CD4-positive, alpha-beta T cell (primary cell): ENCODE data around the gene ITGB2. TPM values are rescaled to one million over a fixed set of nuclear protein-coding genes. Genes with fewer than 3 reads are reported as not detected.

ENCODE experiments used
- ATAC-seq: fragments of 200-7000 bp; cut with Tn5 transposase; one replicate; pipeline ENCODE4 v1.10.0; 2022; ENCODE audit warnings: mild to moderate bottlenecking; ENCODE audit not compliant: poor library complexity
- CTCF ChIA-PET: fragments of 350-600 bp; sonication (Branson Sonifier 250); formaldehyde crosslinking; loops from one replicate; lab custom pipeline; 2021; ENCODE audit warnings: antibody characterized with exemption, inconsistent platforms; lab: Charles Lee
- POLR2A ChIA-PET: fragments of 350-600 bp; sonication (Branson Sonifier 250); formaldehyde crosslinking; loops from one replicate; lab custom pipeline; 2021; ENCODE audit warnings: antibody characterized with exemption, inconsistent platforms; lab: Charles Lee
- DNase-seq, 14 experiments: peaks; one replicate each; pipeline ENCODE4 v3.0.0-alpha.2; 2013 to 2020; ENCODE audit warnings: mixed read lengths in 2 of 14
- H3K27ac ChIP-seq, 2 donors: one replicate each; pipeline versions ENCODE4 v1.5.1 to v1.7.0; 2013; ENCODE audit warnings: low read length in 2 of 2, low read depth in 1 of 2, mild to moderate bottlenecking in 1 of 2
- H3K27me3 ChIP-seq, 2 experiments: 1 replicate in 1 of 2; 2 replicates in 1 of 2; pipeline versions ENCODE4 v1.6.1 to v1.7.0; 2013; ENCODE audit warnings: low read length in 2 of 2, control low read depth in 1 of 2, mild to moderate bottlenecking in 1 of 2, moderate library complexity in 1 of 2; ENCODE audit not compliant: insufficient read depth in 2 of 2, control insufficient read depth in 1 of 2
- H3K36me3 ChIP-seq: one replicate; pipeline ENCODE4 v1.6.1; 2013; ENCODE audit warnings: low read length, control low read depth; ENCODE audit not compliant: insufficient read depth
- H3K4me1 ChIP-seq: one replicate; pipeline ENCODE4 v1.6.1; 2013; ENCODE audit warnings: low read length, control low read depth; ENCODE audit not compliant: insufficient read depth
- H3K4me3 ChIP-seq: one replicate; pipeline ENCODE4 v1.5.1; 2013; ENCODE audit warnings: mild to moderate bottlenecking, low read length, moderate library complexity
- H3K9me3 ChIP-seq, 2 experiments: 1 replicate in 1 of 2; 2 replicates in 1 of 2; pipeline versions ENCODE4 v1.6.1 to v1.7.0; 2013; ENCODE audit warnings: low read length in 2 of 2, mild to moderate bottlenecking in 2 of 2, control low read depth in 1 of 2, moderate library complexity in 1 of 2; ENCODE audit not compliant: control insufficient read depth in 1 of 2, insufficient read depth in 1 of 2
- H3K27ac Mint-ChIP-seq: one replicate; pipeline ENCODE4 v1.8.0; 2020; ENCODE audit warnings: mixed read lengths
- H3K27me3 Mint-ChIP-seq: one replicate; pipeline ENCODE4 v1.8.0; 2021; ENCODE audit warnings: mixed read lengths
- H3K36me3 Mint-ChIP-seq: one replicate; pipeline ENCODE4 v1.8.0; 2021; ENCODE audit warnings: low read depth, mixed read lengths
- H3K4me1 Mint-ChIP-seq: one replicate; pipeline ENCODE4 v1.8.0; 2021; ENCODE audit warnings: low read depth, mixed read lengths
- H3K4me3 Mint-ChIP-seq: one replicate; pipeline ENCODE4 v1.8.0; 2020; ENCODE audit warnings: mild to moderate bottlenecking, mixed read lengths
- H3K9me3 Mint-ChIP-seq: one replicate; pipeline ENCODE4 v1.8.0; 2020; ENCODE audit warnings: mixed read lengths
- intact Hi-C, 2 experiments: fragments of 100-400 bp; cut with DNase I in 1 of 2; cut with micrococcal nuclease in 1 of 2; formaldehyde crosslinking; loops; one replicate each; pipeline versions ENCODE4 v1.15.1 to v1.9.0; 2023 to 2025; cut with DNase I, micrococcal nuclease
- total RNA-seq, 174 experiments: library from RNA in 2 of 174; stranded (reverse) in 2 of 174; gene quantifications; one replicate each; pipeline ENCODE4 v1.2.3 and lab custom pipeline; 2021 to 2026
- TF ChIP-seq, protein P1 (sequence below): fragments of 200-600 bp; IDR thresholded peaks from one replicate; pipeline ENCODE4 v1.8.0; 2022; ENCODE audit warnings: antibody characterized with exemption, mild to moderate bottlenecking

ITGB2 gene
- total RNA-seq, 2 experiments from 2014 or later, result 283 to 284 TPM

DNA sequence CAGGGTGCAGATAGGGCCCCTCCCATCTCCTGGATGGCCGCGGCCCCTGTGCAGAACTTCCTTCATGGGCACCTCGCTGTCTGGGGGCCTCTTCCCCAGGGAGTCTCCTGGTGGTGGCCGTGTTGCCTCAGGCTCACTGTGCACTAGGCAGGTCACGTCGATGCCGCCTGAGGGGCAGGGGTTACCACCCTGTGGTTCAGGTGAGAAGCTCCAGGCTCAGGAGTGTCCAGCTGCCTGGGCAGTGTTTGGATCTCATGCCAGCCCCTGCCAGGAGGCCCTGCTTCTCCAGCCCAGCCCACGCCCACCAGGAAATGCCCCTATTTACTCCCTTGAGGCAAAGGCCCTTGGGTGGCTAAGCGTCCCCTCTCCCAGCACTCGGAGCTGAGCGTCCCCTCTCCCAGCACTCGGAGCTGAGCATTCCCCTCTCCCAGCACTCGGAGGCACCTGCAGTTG lies 2.1 kb downstream of the ITGB2 start:
- DNase-seq, result no peak
- Mint-ChIP-seq H3K27ac (peak overlapping the region; percentile 96), H3K4me1 (peaks cover 82% of the 10 kb centered on the region), H3K4me3 (peak overlapping the region; percentile 93), H3K9me3 (no peaks in the 10 kb centered on the region), H3K36me3 (peaks cover 47% of the 10 kb centered on the region), H3K27me3 (no peaks in the 10 kb centered on the region)
- CTCF ChIA-PET, result interaction anchor here (0.6 kb wide), 1 partner anchor 220 kb away, joined by 3 read pairs; no protein-coding TSS in a partner anchor
- Histone ChIP-seq H3K4me1 (peaks cover 70% of the 10 kb centered on the region), H3K9me3 (no peaks in the 10 kb centered on the region), H3K36me3 (peaks cover 18% of the 10 kb centered on the region), H3K27ac (peak overlapping the region; percentile 46 to 73), H3K4me3 (peak overlapping the region; percentile 80), H3K27me3 (no peaks in the 10 kb centered on the region)
- TF ChIP-seq, protein P1, sequence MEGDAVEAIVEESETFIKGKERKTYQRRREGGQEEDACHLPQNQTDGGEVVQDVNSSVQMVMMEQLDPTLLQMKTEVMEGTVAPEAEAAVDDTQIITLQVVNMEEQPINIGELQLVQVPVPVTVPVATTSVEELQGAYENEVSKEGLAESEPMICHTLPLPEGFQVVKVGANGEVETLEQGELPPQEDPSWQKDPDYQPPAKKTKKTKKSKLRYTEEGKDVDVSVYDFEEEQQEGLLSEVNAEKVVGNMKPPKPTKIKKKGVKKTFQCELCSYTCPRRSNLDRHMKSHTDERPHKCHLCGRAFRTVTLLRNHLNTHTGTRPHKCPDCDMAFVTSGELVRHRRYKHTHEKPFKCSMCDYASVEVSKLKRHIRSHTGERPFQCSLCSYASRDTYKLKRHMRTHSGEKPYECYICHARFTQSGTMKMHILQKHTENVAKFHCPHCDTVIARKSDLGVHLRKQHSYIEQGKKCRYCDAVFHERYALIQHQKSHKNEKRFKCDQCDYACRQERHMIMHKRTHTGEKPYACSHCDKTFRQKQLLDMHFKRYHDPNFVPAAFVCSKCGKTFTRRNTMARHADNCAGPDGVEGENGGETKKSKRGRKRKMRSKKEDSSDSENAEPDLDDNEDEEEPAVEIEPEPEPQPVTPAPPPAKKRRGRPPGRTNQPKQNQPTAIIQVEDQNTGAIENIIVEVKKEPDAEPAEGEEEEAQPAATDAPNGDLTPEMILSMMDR, result no peak
- no peak for ATAC-seq
- POLR2A ChIA-PET, result interaction anchor here (10.8 kb wide), 1 partner anchor 12 kb away, joined by 362 read pairs; no protein-coding TSS in a partner anchor
- intact Hi-C loops, result no loop called here

GRCh38 chr21:44918107-44918470 lies 2.6 kb downstream of the ITGB2 start:
- peak overlapping the region; percentile 96 for H3K27ac Mint-ChIP-seq
- no peak for DNase-seq

GRCh38 chr21:44917446-44918106 lies 3.1 kb downstream of the ITGB2 start:
- ChIA-PET CTCF (interaction anchor here (1.0 to 4.8 kb wide), 4 partner anchors 10 to 116 kb away, joined by 3 to 24 read pairs (median 8); no protein-coding TSS in a partner anchor), POLR2A (interaction anchor here (0.6 to 10.8 kb wide), 5 partner anchors 9 to 44 kb away, joined by 3 to 362 read pairs (median 4); partner anchors contain the start of genes PTTG1IP and SLX9)
- peak overlapping the region; percentile 93 for H3K4me3 Mint-ChIP-seq
- H3K27me3 Mint-ChIP-seq, result no peaks in the 10 kb centered on the region
- H3K27me3 ChIP-seq, result no peaks in the 10 kb centered on the region
- peaks cover 47% of the 10 kb centered on the region for H3K36me3 Mint-ChIP-seq
- peaks cover 18% of the 10 kb centered on the region for H3K36me3 ChIP-seq
- peaks cover 80% of the 10 kb centered on the region for H3K4me1 ChIP-seq
- H3K27ac Mint-ChIP-seq, result peak overlapping the region; percentile 96
- TF ChIP-seq, protein P1, result no peak
- no peaks in the 10 kb centered on the region for H3K9me3 Mint-ChIP-seq
- H3K27ac ChIP-seq, result peak overlapping the region; percentile 29 to 73
- H3K4me3 ChIP-seq, result peak overlapping the region; percentile 80
- H3K4me1 Mint-ChIP-seq, result peaks cover 78% of the 10 kb centered on the region
- ATAC-seq (no peak), DNase-seq (no peak)
- intact Hi-C loops, result no loop called here
- no peaks in the 10 kb centered on the region for H3K9me3 ChIP-seq

More at GRCh38 chr21:44918107-44918470, 2.6 kb downstream of the ITGB2 start:
- H3K9me3 Mint-ChIP-seq, result no peaks in the 10 kb centered on the region
- TF ChIP-seq, protein P1, result no peak
- Histone ChIP-seq H3K4me1 (peaks cover 75% of the 10 kb centered on the region), H3K4me3 (peak overlapping the region; percentile 80), H3K27me3 (no peaks in the 10 kb centered on the region), H3K27ac (peak overlapping the region; percentile 46 to 73), H3K9me3 (no peaks in the 10 kb centered on the region), H3K36me3 (peaks cover 18% of the 10 kb centered on the region)
- peaks cover 47% of the 10 kb centered on the region for H3K36me3 Mint-ChIP-seq
- CTCF ChIA-PET, result interaction anchor here (1.0 to 4.8 kb wide), 2 partner anchors 9 to 26 kb away, joined by 3 to 24 read pairs; no protein-coding TSS in a partner anchor
- no peak for ATAC-seq
- peaks cover 82% of the 10 kb centered on the region for H3K4me1 Mint-ChIP-seq
- POLR2A ChIA-PET, result interaction anchor here (0.6 to 10.8 kb wide), 2 partner anchors 12 to 34 kb away, joined by 3 to 362 read pairs; no protein-coding TSS in a partner anchor
- intact Hi-C loops, result no loop called here
- no peaks in the 10 kb centered on the region for H3K27me3 Mint-ChIP-seq
- H3K4me3 Mint-ChIP-seq, result peak overlapping the region; percentile 93
